DND-41 (cell line): ENCODE data around the gene ATF6.

Source experiments
- CTCF ChIP-seq: IDR thresholded peaks from 2 replicates; pipeline ENCODE4 v1.5.1; 2012; ENCODE audit warnings: borderline replicate concordance, low read length, moderate library complexity, mild to moderate bottlenecking; ENCODE audit not compliant: poor library complexity, severe bottlenecking; ENCODE audit errors: extremely low read depth
- EZH2 ChIP-seq: IDR thresholded peaks from 3 replicates; pipeline ENCODE4 v1.6.1; 2012; ENCODE audit warnings: borderline replicate concordance, low read depth, mild to moderate bottlenecking, moderate library complexity, low read length, inconsistent platforms; ENCODE audit not compliant: severe bottlenecking

DNA sequence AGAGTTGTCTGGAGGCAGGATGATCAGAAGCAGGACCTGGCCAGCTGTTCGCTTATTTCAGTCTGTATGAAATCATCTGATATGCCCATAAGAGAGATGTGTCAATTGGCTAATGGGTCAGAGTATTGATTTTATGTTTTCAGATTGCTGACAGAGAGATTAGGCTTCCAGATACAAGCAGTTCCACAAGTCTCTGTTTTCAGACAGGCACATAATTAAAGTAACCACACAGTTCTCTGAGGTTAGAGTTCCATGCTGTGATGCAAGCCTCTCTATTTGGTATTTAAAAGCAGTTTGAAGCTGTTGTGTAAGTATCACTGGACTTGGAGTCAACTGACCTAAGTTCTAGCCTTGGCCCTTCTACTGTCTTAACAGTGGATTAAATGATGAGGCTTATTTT is 50.1 kb downstream of the ATF6 start:
- TF ChIP-seq CTCF (no peak), EZH2 (no peak)
